Stomach (tissue), 4 donors: ENCODE measurements around the gene VGLL2.

Experiments used
- CTCF ChIP-seq, 7 experiments: fragments of 450-650 bp in 4 of 7; fragments of 200-600 bp in 3 of 7; sonication (generic) in 3 of 7; IDR thresholded peaks; one replicate each; pipeline ENCODE4 v1.5.1; 2016 to 2019; ENCODE audit warnings: antibody characterized with exemption in 7 of 7, control low read depth in 2 of 7, mild to moderate bottlenecking in 1 of 7
- POLR2A ChIP-seq, 4 donors: fragments of 450-650 bp; IDR thresholded peaks; one replicate each; pipeline ENCODE4 v1.6.1; 2016; ENCODE audit warnings: antibody characterized with exemption in 4 of 4, control low read depth in 2 of 4, mild to moderate bottlenecking in 1 of 4, moderate library complexity in 1 of 4
- POLR2AphosphoS5 ChIP-seq, 3 donors: sonication (generic); formaldehyde crosslinking; IDR thresholded peaks; one replicate each; pipeline ENCODE4 v1.6.1; 2016; ENCODE audit warnings: antibody characterized with exemption in 3 of 3

- TF ChIP-seq POLR2AphosphoS5 (IDR thresholded peaks at IDR 0.05) (no peak), CTCF (IDR thresholded peaks at IDR 0.05) (no peak), POLR2A (IDR thresholded peaks at IDR 0.05) (no peak)
Observed at GRCh38 chr6:117265410-117266256, at the start of gene VGLL2.
